Adrenal gland (tissue), 5 donors: ENCODE measurements around the gene ARHGEF37.

Source experiments
- CTCF ChIP-seq, 6 experiments: fragments of 450-650 bp in 4 of 6; fragments of 200-600 bp in 2 of 6; sonication (generic) in 1 of 6; IDR thresholded peaks; 1 replicate in 5 of 6; 2 replicates in 1 of 6; pipeline versions ENCODE4 v1.5.1 to v1.8.0; 2016 to 2021; ENCODE audit warnings: antibody characterized with exemption in 6 of 6, mild to moderate bottlenecking in 2 of 6, moderate library complexity in 1 of 6
- POLR2A ChIP-seq, 2 donors: fragments of 450-650 bp; IDR thresholded peaks; one replicate each; pipeline ENCODE4 v1.6.1; 2017; ENCODE audit warnings: antibody characterized with exemption in 2 of 2, mild to moderate bottlenecking in 2 of 2, moderate library complexity in 1 of 2
- donor health status: DM: no; HTN: no; CAD: no.

GRCh38 chr5:149541893-149542292, 39.4 kb upstream of the ARHGEF37 start:
- no peak for TF ChIP-seq CTCF (IDR thresholded peaks at IDR 0.05)
- TF ChIP-seq POLR2A (IDR thresholded peaks at IDR 0.05), result no peak
